Choroid plexus epithelial cell (primary cell): ENCODE results near the gene EIF3D.

Source experiments
- DNase-seq: peaks from one replicate; pipeline ENCODE4 v3.0.0-alpha.2; 2010; ENCODE audit warnings: low read depth
- H3K4me3 ChIP-seq: 2 replicates; pipeline ENCODE4 v1.5.1; 2011; ENCODE audit warnings: low read depth, mild to moderate bottlenecking, control low read depth, low read length, moderate library complexity
- CTCF ChIP-seq: conservative IDR thresholded peaks from 2 replicates; pipeline ENCODE4 v1.5.1; 2011; ENCODE audit warnings: low read depth, mild to moderate bottlenecking, control low read depth, inconsistent platforms, low read length, moderate library complexity

EIF3D gene

GRCh38 chr22:36475341-36475740 lies 53.6 kb downstream of the EIF3D start:
- no peak for TF ChIP-seq CTCF
- no peak for DNase-seq
- no peak overlapping the region for H3K4me3 ChIP-seq

- TF ChIP-seq CTCF: no peak
- H3K4me3 ChIP-seq: no peak overlapping the region
- no peak for DNase-seq
Measured at GRCh38 chr22:36472689-36473088, 56.3 kb downstream of the EIF3D start.

GRCh38 chr22:36471341-36471821 lies 57.6 kb downstream of the EIF3D start:
- peak; percentile 48 for DNase-seq
- no peak overlapping the region for H3K4me3 ChIP-seq
- TF ChIP-seq CTCF: no peak

GRCh38 chr22:36470994-36471331 lies 58.0 kb downstream of the EIF3D start:
- H3K4me3 ChIP-seq: no peak overlapping the region
- peak; percentile 75 for DNase-seq
- no peak for TF ChIP-seq CTCF

- H3K4me3 ChIP-seq: no peak overlapping the region
- DNase-seq: peak; percentile 95
- TF ChIP-seq CTCF: peak; percentile 98
Measured at GRCh38 chr22:36470162-36470993, 58.6 kb downstream of the EIF3D start.

- DNase-seq: no peak
- TF ChIP-seq CTCF: no peak
- H3K4me3 ChIP-seq: no peak overlapping the region
Measured at GRCh38 chr22:36469094-36469710, 59.8 kb downstream of the EIF3D start.
